Gastrocnemius medialis (tissue), 4 donors: Measurements from ENCODE around the gene PLA2G12A.

Source experiments
- CTCF ChIP-seq, 5 experiments: fragments of 450-650 bp in 3 of 5; fragments of 200-600 bp in 2 of 5; sonication (generic) in 2 of 5; IDR thresholded peaks in 4 of 5; conservative IDR thresholded peaks in 1 of 5; 1 replicate in 4 of 5; 2 replicates in 1 of 5; pipeline ENCODE4 v1.5.1; 2016 to 2019; ENCODE audit warnings: antibody characterized with exemption in 5 of 5, mild to moderate bottlenecking in 3 of 5, moderate library complexity in 3 of 5
- POLR2A ChIP-seq, 2 donors: fragments of 450-650 bp; IDR thresholded peaks; one replicate each; pipeline ENCODE4 v1.6.1; 2017; ENCODE audit warnings: antibody characterized with exemption in 2 of 2, mild to moderate bottlenecking in 2 of 2, moderate library complexity in 2 of 2

GRCh38 chr4:109751852-109752251 lies 22.0 kb upstream of the PLA2G12A start:
- no peak for TF ChIP-seq CTCF (IDR thresholded peaks at IDR 0.05 in 4 of 5, conservative IDR thresholded peaks at IDR 0.05 in 1 of 5)
- no peak for TF ChIP-seq POLR2A (IDR thresholded peaks at IDR 0.05)
